Measurements from ENCODE around the gene GPR150. TPM values are rescaled to one million over a fixed set of nuclear protein-coding genes. Genes with fewer than 3 reads are reported as not detected.
"Not testable (repeated sequence)": the region's sequence is repeated elsewhere in the genome, so short reads cannot be mapped to it uniquely, and the experiment has no call there.

The GPR150 gene
- total RNA-seq, 1 experiment from 2014 or later: 0.54 TPM

- no TSS peak for BruUV-seq (replicated peaks)
- intact Hi-C loops (cut with micrococcal nuclease; ENCODE audit: unreplicated experiment): loop anchor here (1.0 to 5.0 kb wide), 3 partner anchors 88 to 203 kb away; partner anchors contain the start of gene RHOBTB3
- no peaks in the 10 kb centered on the region for H3K27me3 ChIP-seq (ENCODE audit: control insufficient read depth, insufficient read depth, low read length)
- ATAC-seq (no peak), DNase-seq (ENCODE audit: low read depth, low spot score) (no peak)
- no peak for TF ChIP-seq POLR2AphosphoS5 (IDR thresholded peaks at IDR 0.05; ENCODE audit: low read depth, low read length)
- no peak for TF ChIP-seq SIN3A (IDR thresholded peaks at IDR 0.05; ENCODE audit: borderline replicate concordance, insufficient read depth, low read depth, low read length)
- peak; percentile 87 for TF ChIP-seq CTCF (IDR thresholded peaks at IDR 0.05)
- H3K4me1 ChIP-seq (ENCODE audit: control insufficient read depth, insufficient read depth, low read length): peaks cover 20% of the 10 kb centered on the region
- no peak overlapping the region for H3K4me3 ChIP-seq (ENCODE audit: low read depth in 2 of 2, low read length in 2 of 2)
- POLR2A ChIA-PET: no interaction called here
- no peaks in the 10 kb centered on the region for H3K36me3 ChIP-seq (ENCODE audit: control insufficient read depth, insufficient read depth, low read length)
- H3K9me3 ChIP-seq (ENCODE audit: control insufficient read depth, insufficient read depth, low read depth, low read length): no peaks in the 10 kb centered on the region
- H3K27ac ChIP-seq (ENCODE audit: low read length): peak overlapping the region; percentile 25; the same call in 1 of the 2 replicates
- CTCF ChIA-PET: interaction anchor here (1.0 kb wide), 1 partner anchor 136 kb away, joined by 4 read pairs; no protein-coding TSS in a partner anchor
- in situ Hi-C loops (cut with HindIII; ENCODE audit: low pct_unique_long_range_greater_than_20kb, low sequenced_read_pairs): no loop called here
These were observed 24.6 kb downstream of the GPR150 start for GRCh38 chr5:95644351-95645042.

DNA sequence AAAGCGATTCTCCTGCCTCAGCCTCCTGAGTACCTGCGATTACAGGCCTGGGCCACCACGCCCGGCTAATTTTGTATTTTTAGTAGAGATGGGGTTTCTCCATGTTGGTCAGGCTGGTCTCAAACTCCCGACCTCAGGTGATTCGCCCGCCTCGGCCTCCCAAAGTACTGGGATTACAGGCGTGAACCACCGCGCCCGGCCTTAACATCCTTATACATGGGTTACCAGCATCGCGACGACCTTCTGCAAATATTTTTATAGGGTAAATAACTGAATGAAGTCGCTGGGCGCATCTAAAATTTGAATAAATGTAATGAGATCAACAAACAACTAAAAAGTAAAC lies 26.3 kb downstream of the GPR150 start:
- peak overlapping the region; percentile 53 to 54 for H3K4me3 ChIP-seq (ENCODE audit: low read depth in 2 of 2, low read length in 2 of 2)
- not testable (repeated sequence) for BruUV-seq (replicated peaks)
- intact Hi-C loops (cut with micrococcal nuclease; ENCODE audit: unreplicated experiment): loop anchor here (5.0 kb wide), 1 partner anchor 86 kb away; the partner anchor contains the start of gene RHOBTB3

GRCh38 chr5:95646569-95647431 lies 26.9 kb downstream of the GPR150 start, which contains the start of gene RFESD:
Gene RFESD (plus strand): TSS chr5:95646777. CDS start chr5:95652272, 5,495 bp downstream.
- Histone ChIP-seq H3K4me1 (ENCODE audit: control insufficient read depth, insufficient read depth, low read length) (peaks cover 20% of the 10 kb centered on the region), H3K27ac (ENCODE audit: low read length) (peak within 1 kb of the TSS; percentile 95), H3K36me3 (ENCODE audit: control insufficient read depth, insufficient read depth, low read length) (no peaks in the 10 kb centered on the region), H3K9me3 (ENCODE audit: control insufficient read depth, insufficient read depth, low read depth, low read length) (no peaks in the 10 kb centered on the region), H3K27me3 (ENCODE audit: control insufficient read depth, insufficient read depth, low read length) (no peaks in the 10 kb centered on the region), H3K4me3 (ENCODE audit: low read depth in 2 of 2, low read length in 2 of 2) (peak within 1 kb of the TSS; percentile 53 to 54)
- ATAC-seq: peak; percentile 97
- CTCF ChIA-PET: interaction anchor here (1.0 kb wide), 1 partner anchor 51 kb away, joined by 3 read pairs; no protein-coding TSS in a partner anchor
- intact Hi-C loops (cut with micrococcal nuclease; ENCODE audit: unreplicated experiment) (loop anchor here (5.0 kb wide), 1 partner anchor 86 kb away; the partner anchor contains the start of gene RHOBTB3), in situ Hi-C loops (cut with HindIII; ENCODE audit: low pct_unique_long_range_greater_than_20kb, low sequenced_read_pairs) (no loop called here)
- TSS peak; percentile 83 for BruUV-seq (replicated peaks)
- TF ChIP-seq, protein P1, sequence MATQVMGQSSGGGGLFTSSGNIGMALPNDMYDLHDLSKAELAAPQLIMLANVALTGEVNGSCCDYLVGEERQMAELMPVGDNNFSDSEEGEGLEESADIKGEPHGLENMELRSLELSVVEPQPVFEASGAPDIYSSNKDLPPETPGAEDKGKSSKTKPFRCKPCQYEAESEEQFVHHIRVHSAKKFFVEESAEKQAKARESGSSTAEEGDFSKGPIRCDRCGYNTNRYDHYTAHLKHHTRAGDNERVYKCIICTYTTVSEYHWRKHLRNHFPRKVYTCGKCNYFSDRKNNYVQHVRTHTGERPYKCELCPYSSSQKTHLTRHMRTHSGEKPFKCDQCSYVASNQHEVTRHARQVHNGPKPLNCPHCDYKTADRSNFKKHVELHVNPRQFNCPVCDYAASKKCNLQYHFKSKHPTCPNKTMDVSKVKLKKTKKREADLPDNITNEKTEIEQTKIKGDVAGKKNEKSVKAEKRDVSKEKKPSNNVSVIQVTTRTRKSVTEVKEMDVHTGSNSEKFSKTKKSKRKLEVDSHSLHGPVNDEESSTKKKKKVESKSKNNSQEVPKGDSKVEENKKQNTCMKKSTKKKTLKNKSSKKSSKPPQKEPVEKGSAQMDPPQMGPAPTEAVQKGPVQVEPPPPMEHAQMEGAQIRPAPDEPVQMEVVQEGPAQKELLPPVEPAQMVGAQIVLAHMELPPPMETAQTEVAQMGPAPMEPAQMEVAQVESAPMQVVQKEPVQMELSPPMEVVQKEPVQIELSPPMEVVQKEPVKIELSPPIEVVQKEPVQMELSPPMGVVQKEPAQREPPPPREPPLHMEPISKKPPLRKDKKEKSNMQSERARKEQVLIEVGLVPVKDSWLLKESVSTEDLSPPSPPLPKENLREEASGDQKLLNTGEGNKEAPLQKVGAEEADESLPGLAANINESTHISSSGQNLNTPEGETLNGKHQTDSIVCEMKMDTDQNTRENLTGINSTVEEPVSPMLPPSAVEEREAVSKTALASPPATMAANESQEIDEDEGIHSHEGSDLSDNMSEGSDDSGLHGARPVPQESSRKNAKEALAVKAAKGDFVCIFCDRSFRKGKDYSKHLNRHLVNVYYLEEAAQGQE (IDR thresholded peaks at IDR 0.05; ENCODE audit: insufficient read depth in 1 of 2, low read depth in 2 of 2, low read length in 1 of 2): no peak
- TF ChIP-seq TCF7L2 (IDR thresholded peaks at IDR 0.05; ENCODE audit: low read depth, low read length): peak; percentile 92
- TF ChIP-seq POLR2AphosphoS5 (IDR thresholded peaks at IDR 0.05; ENCODE audit: low read depth, low read length): peak; percentile 95
- peak; percentile 78; the same call in 1 of the 2 replicates for TF ChIP-seq SIN3A (IDR thresholded peaks at IDR 0.05; ENCODE audit: borderline replicate concordance, insufficient read depth, low read depth, low read length)
- no peak; the same call in 1 of the 2 replicates for TF ChIP-seq CTCF (IDR thresholded peaks at IDR 0.05)
- POLR2A ChIA-PET: interaction anchor here (0.5 to 0.9 kb wide), 6 partner anchors 84 to 571 kb away, joined by 3 to 4 read pairs (median 3); partner anchors contain the start of gene RHOBTB3
- DNase-seq (ENCODE audit: low read depth, low spot score): peak; percentile 86

More for the DNA sequence above, 26.3 kb downstream of the GPR150 start:
- in situ Hi-C loops (cut with HindIII; ENCODE audit: low pct_unique_long_range_greater_than_20kb, low sequenced_read_pairs); H3K9me3 ChIP-seq (ENCODE audit: control insufficient read depth, insufficient read depth, low read depth, low read length); H3K27me3 ChIP-seq (ENCODE audit: control insufficient read depth, insufficient read depth, low read length); CTCF ChIA-PET; H3K36me3 ChIP-seq (ENCODE audit: control insufficient read depth, insufficient read depth, low read length); DNase-seq (ENCODE audit: low read depth, low spot score): not testable (repeated sequence)
- peak; percentile 18 for ATAC-seq
- Histone ChIP-seq H3K27ac (ENCODE audit: low read length) (peak overlapping the region; percentile 64), H3K4me1 (ENCODE audit: control insufficient read depth, insufficient read depth, low read length) (peaks cover 20% of the 10 kb centered on the region)
- POLR2A ChIA-PET: interaction anchor here (0.6 to 0.9 kb wide), 2 partner anchors 85 to 153 kb away, joined by 3 to 4 read pairs; partner anchors contain the start of gene RHOBTB3
